PC-3 (cell line): ENCODE measurements around the gene SDK2. TPM values are rescaled to one million over a fixed set of nuclear protein-coding genes. Genes with fewer than 3 reads are reported as not detected.

Experiments
- ATAC-seq: fragments of 200-7000 bp; cut with Tn5 transposase; 2 replicates; pipeline ENCODE4 v1.9.1; 2020; ENCODE audit warnings: mild to moderate bottlenecking, moderate library complexity
- BruUV-seq: library from RNA; stranded (reverse); fragments of 400-500 nt; replicated peaks from 2 replicates; lab custom pipeline; 2021; lab: Mats Ljungman, UMichigan
- CTCF ChIA-PET: fragments of 300-600 bp; sonication (Branson Sonifier 250); formaldehyde crosslinking; loops from one replicate; lab custom pipeline; 2022; ENCODE audit warnings: antibody characterized with exemption; lab: Charles Lee
- POLR2A ChIA-PET: fragments of 300-600 bp; sonication (Branson Sonifier 250); formaldehyde crosslinking; loops from one replicate; lab custom pipeline; 2022; ENCODE audit warnings: antibody characterized with exemption; ENCODE audit not compliant: unreplicated experiment; lab: Charles Lee
- DNase-seq: peaks from one replicate; pipeline ENCODE4 v3.0.0-alpha.2; 2015
- H2AFZ ChIP-seq: fragments of 300-600 bp; sonication (generic); 2 replicates; pipeline ENCODE4 v1.6.0; 2016; ENCODE audit warnings: antibody characterized with exemption, low read length
- H3F3A ChIP-seq: fragments of 300-600 bp; sonication (generic); one replicate; pipeline ENCODE4 v1.6.0; 2017; ENCODE audit warnings: antibody characterized with exemption, low read length, control low read depth, mild to moderate bottlenecking; ENCODE audit not compliant: unreplicated experiment
- H3K27ac ChIP-seq: fragments of 300-600 bp; sonication (generic); 2 replicates; pipeline ENCODE4 v1.5.1; 2016; ENCODE audit warnings: mild to moderate bottlenecking, low read length
- H3K27me3 ChIP-seq: fragments of 300-600 bp; sonication (generic); 2 replicates; pipeline ENCODE4 v1.6.1; 2016; ENCODE audit warnings: low read length, mixed read lengths
- H3K36me3 ChIP-seq: fragments of 300-600 bp; sonication (generic); 2 replicates; pipeline ENCODE4 v1.6.1; 2016; ENCODE audit warnings: low read depth, mixed run types, low read length, mixed read lengths
- H3K4me1 ChIP-seq: fragments of 300-600 bp; sonication (generic); 2 replicates; pipeline ENCODE4 v1.5.1; 2016; ENCODE audit warnings: low read length; ENCODE audit not compliant: insufficient read depth
- H3K4me2 ChIP-seq: fragments of 300-600 bp; sonication (generic); 2 replicates; pipeline ENCODE4 v1.6.0; 2016; ENCODE audit warnings: low read length
- H3K4me3 ChIP-seq: fragments of 300-600 bp; sonication (generic); 2 replicates; pipeline ENCODE4 v1.5.1; 2016; ENCODE audit warnings: mild to moderate bottlenecking, low read length, mixed read lengths
- H3K79me2 ChIP-seq: fragments of 300-600 bp; sonication (generic); 2 replicates; pipeline ENCODE4 v1.6.1; 2017; ENCODE audit warnings: low read length, mixed read lengths
- H3K9ac ChIP-seq: fragments of 300-600 bp; sonication (generic); 2 replicates; pipeline ENCODE4 v1.6.0; 2016; ENCODE audit warnings: mild to moderate bottlenecking, low read length
- H3K9me2 ChIP-seq: fragments of 300-600 bp; sonication (generic); replicated peaks from 2 replicates; pipeline ENCODE4 v1.6.1; 2016; ENCODE audit warnings: mixed run types, low read length, mixed read lengths
- H3K9me3 ChIP-seq: fragments of 300-600 bp; sonication (generic); 2 replicates; pipeline ENCODE4 v1.6.1; 2016; ENCODE audit warnings: low read length, mixed read lengths
- H4K20me1 ChIP-seq: fragments of 300-600 bp; sonication (generic); 2 replicates; pipeline ENCODE4 v1.6.1; 2016; ENCODE audit warnings: low read length, mixed read lengths
- CTCF ChIP-seq: fragments of 300-600 bp; sonication (generic); conservative IDR thresholded peaks from 2 replicates; pipeline ENCODE4 v1.5.1; 2017; ENCODE audit warnings: antibody characterized with exemption, low read depth, mild to moderate bottlenecking, low read length
- EZH2 ChIP-seq: fragments of 300-600 bp; sonication (generic); IDR thresholded peaks from one replicate; pipeline ENCODE4 v1.6.1; 2017; ENCODE audit warnings: antibody characterized with exemption, mild to moderate bottlenecking, low read length; ENCODE audit not compliant: unreplicated experiment
- EZH2phosphoT487 ChIP-seq: fragments of 300-600 bp; sonication (generic); IDR thresholded peaks from 2 replicates; pipeline ENCODE4 v1.6.1; 2018; ENCODE audit warnings: mild to moderate bottlenecking, antibody characterized with exemption, low read length, borderline replicate concordance
- intact Hi-C: fragments of 100-400 bp; cut with micrococcal nuclease; formaldehyde crosslinking; loops from 2 replicates; pipeline ENCODE4 v1.9.0; 2023
- total RNA-seq: library from RNA; depleted of rRNA; stranded (reverse); fragments of >200 nt; gene quantifications from 2 replicates; pipeline ENCODE4 v1.2.3, GENCODE V29; 2014

The SDK2 gene
- total RNA-seq, 1 experiment from 2014 or later, result 0.07 TPM

GRCh38 chr17:73625991-73626673 lies 18.1 kb downstream of the SDK2 start:
- Histone ChIP-seq H4K20me1 (no peaks in the 10 kb centered on the region), H3K9ac (no peak overlapping the region), H3K9me3 (peaks cover 2% of the 10 kb centered on the region; the same call in 1 of the 2 replicates), H3K79me2 (no peaks in the 10 kb centered on the region), H3K27ac (no peak overlapping the region), H3K4me3 (no peak overlapping the region), H3K27me3 (peaks cover 32% of the 10 kb centered on the region), H3K4me1 (no peaks in the 10 kb centered on the region), H2AFZ (no peak overlapping the region), H3F3A (no peaks in the 10 kb centered on the region), H3K4me2 (no peak overlapping the region), H3K36me3 (no peaks in the 10 kb centered on the region), H3K9me2 (no peaks in the 10 kb centered on the region)
- ChIA-PET POLR2A (no interaction called here), CTCF (no interaction called here)
- no TSS peak for BruUV-seq
- DNase-seq (no peak), ATAC-seq (no peak)
- TF ChIP-seq CTCF (no peak), EZH2phosphoT487 (no peak), EZH2 (no peak)
- intact Hi-C loops, result no loop called here

- Histone ChIP-seq H3K36me3 (no peaks in the 10 kb centered on the region), H3K9me3 (peaks cover 2% of the 10 kb centered on the region; the same call in 1 of the 2 replicates), H2AFZ (no peak overlapping the region), H3K79me2 (no peaks in the 10 kb centered on the region), H3K27me3 (peaks cover 35% of the 10 kb centered on the region), H3K27ac (no peak overlapping the region), H3K9me2 (no peaks in the 10 kb centered on the region), H3K4me2 (no peak overlapping the region), H3K4me1 (no peaks in the 10 kb centered on the region), H3K9ac (no peak overlapping the region), H3F3A (no peaks in the 10 kb centered on the region), H3K4me3 (no peak overlapping the region), H4K20me1 (no peaks in the 10 kb centered on the region)
- no peak for DNase-seq
- no TSS peak for BruUV-seq
- intact Hi-C loops, result no loop called here
- ChIA-PET POLR2A (no interaction called here), CTCF (no interaction called here)
- no peak for TF ChIP-seq EZH2
- no peak for TF ChIP-seq CTCF
- no peak for TF ChIP-seq EZH2phosphoT487
- ATAC-seq, result no peak
These were observed 19.2 kb downstream of the SDK2 start for GRCh38 chr17:73625006-73625405.

GRCh38 chr17:73624496-73624988 lies 19.7 kb downstream of the SDK2 start:
- Histone ChIP-seq H3K9me3 (peaks cover 2% of the 10 kb centered on the region; the same call in 1 of the 2 replicates), H3K9me2 (no peaks in the 10 kb centered on the region), H3K36me3 (no peaks in the 10 kb centered on the region), H3K79me2 (no peaks in the 10 kb centered on the region), H3K4me1 (no peaks in the 10 kb centered on the region), H3K27me3 (peaks cover 36% of the 10 kb centered on the region), H3K4me2 (no peak overlapping the region), H4K20me1 (no peaks in the 10 kb centered on the region), H3K27ac (no peak overlapping the region), H3K4me3 (no peak overlapping the region), H3K9ac (no peak overlapping the region), H3F3A (no peaks in the 10 kb centered on the region), H2AFZ (no peak overlapping the region)
- CTCF ChIA-PET, result no interaction called here
- ATAC-seq (no peak), DNase-seq (no peak)
- no peak for TF ChIP-seq EZH2
- TF ChIP-seq EZH2phosphoT487, result no peak
- no peak for TF ChIP-seq CTCF
- intact Hi-C loops, result no loop called here
- BruUV-seq, result no TSS peak
- POLR2A ChIA-PET, result no interaction called here
